CD8-positive, alpha-beta memory T cell (primary cell): ENCODE data around the gene RFC2. TPM values are rescaled to one million over a fixed set of nuclear protein-coding genes. Genes with fewer than 3 reads are reported as not detected.

Source experiments
- CTCF ChIA-PET: fragments of 350-600 bp; sonication (Branson Sonifier 250); formaldehyde crosslinking; loops from one replicate; lab custom pipeline; 2021; ENCODE audit warnings: antibody characterized with exemption; lab: Charles Lee
- POLR2A ChIA-PET: fragments of 350-600 bp; sonication (Branson Sonifier 250); formaldehyde crosslinking; loops from one replicate; lab custom pipeline; 2021; ENCODE audit warnings: antibody characterized with exemption; lab: Charles Lee
- DNase-seq, 5 donors: peaks; one replicate each; pipeline versions ENCODE4 v3.0.0 to v3.0.0-alpha.2; 2020 to 2022; ENCODE audit warnings: mixed read lengths in 1 of 5
- H3K27ac ChIP-seq: one replicate; pipeline ENCODE4 v1.7.0; 2013; ENCODE audit warnings: low read depth, mild to moderate bottlenecking, low read length, moderate library complexity
- H3K27me3 ChIP-seq: 2 replicates; pipeline ENCODE4 v1.7.0; 2013; ENCODE audit warnings: low read length, mild to moderate bottlenecking; ENCODE audit not compliant: insufficient read depth, poor library complexity, severe bottlenecking
- H3K36me3 ChIP-seq: 2 replicates; pipeline ENCODE4 v1.7.0; 2013; ENCODE audit warnings: mild to moderate bottlenecking, low read length, moderate library complexity; ENCODE audit not compliant: insufficient read depth
- H3K4me1 ChIP-seq: 2 replicates; pipeline ENCODE4 v1.7.0; 2013; ENCODE audit warnings: mild to moderate bottlenecking, low read length, moderate library complexity; ENCODE audit not compliant: insufficient read depth
- H3K4me3 ChIP-seq: 2 replicates; pipeline ENCODE4 v1.7.0; 2013; ENCODE audit warnings: mild to moderate bottlenecking, low read length
- H3K9me3 ChIP-seq: 2 replicates; pipeline ENCODE4 v1.7.0; 2013; ENCODE audit warnings: mild to moderate bottlenecking, low read length
- H3K27ac Mint-ChIP-seq, 8 donors: one replicate each; pipeline ENCODE4 v1.8.0; 2020 to 2021; ENCODE audit warnings: mixed read lengths in 8 of 8, mild to moderate bottlenecking in 6 of 8, inconsistent platforms in 3 of 8, moderate library complexity in 3 of 8
- H3K27me3 Mint-ChIP-seq, 2 donors: one replicate each; pipeline ENCODE4 v1.8.0; 2020 to 2021; ENCODE audit warnings: mixed read lengths in 2 of 2, mild to moderate bottlenecking in 1 of 2, moderate library complexity in 1 of 2
- H3K36me3 Mint-ChIP-seq, 3 donors: one replicate each; pipeline ENCODE4 v1.8.0; 2020 to 2021; ENCODE audit warnings: mixed read lengths in 3 of 3, inconsistent platforms in 1 of 3, mild to moderate bottlenecking in 1 of 3
- H3K4me1 Mint-ChIP-seq, 3 donors: one replicate each; pipeline ENCODE4 v1.8.0; 2020 to 2021; ENCODE audit warnings: mixed read lengths in 3 of 3, inconsistent platforms in 1 of 3, mild to moderate bottlenecking in 1 of 3
- H3K4me3 Mint-ChIP-seq, 7 donors: one replicate each; pipeline ENCODE4 v1.8.0; 2020 to 2021; ENCODE audit warnings: mixed read lengths in 7 of 7, mild to moderate bottlenecking in 6 of 7, moderate library complexity in 4 of 7, inconsistent platforms in 2 of 7
- H3K9me3 Mint-ChIP-seq, 5 donors: one replicate each; pipeline ENCODE4 v1.8.0; 2020 to 2022; ENCODE audit warnings: mixed read lengths in 5 of 5, mild to moderate bottlenecking in 3 of 5, moderate library complexity in 2 of 5, inconsistent platforms in 1 of 5
- polyA plus RNA-seq: library from polyadenylated mRNA; unstranded; fragments of 300-500 nt; fragmentation: Illumina TruSeq; gene quantifications from one replicate; pipeline ENCODE4 v1.2.3, GENCODE V29; 2021
- total RNA-seq, 2 experiments: library from RNA; stranded (reverse); gene quantifications; one replicate each; pipeline ENCODE4 v1.2.3, GENCODE V29; 2021

The RFC2 gene
- total and polyA plus RNA-seq, 3 experiments from 2014 or later, result 24.8 to 99.4 (median 88.9) TPM

- no peak overlapping the region for H3K4me3 ChIP-seq
- peaks cover 0 to 70% (median 3%) of the 10 kb centered on the region in 3 donors for H3K36me3 Mint-ChIP-seq
Observed at GRCh38 chr7:74181821-74182220, 72.4 kb downstream of the RFC2 start.

More at GRCh38 chr7:74181821-74182220, 72.4 kb downstream of the RFC2 start:
- ChIA-PET POLR2A (no interaction called here), CTCF (interaction anchor here (1.3 to 3.3 kb wide), 2 partner anchors 114 to 219 kb away, joined by 4 to 11 read pairs; no protein-coding TSS in a partner anchor)
- Mint-ChIP-seq H3K9me3 (no peaks in the 10 kb centered on the region), H3K27me3 (no peaks in the 10 kb centered on the region), H3K4me1 (peaks cover 76 to 96% (median 96%) of the 10 kb centered on the region in 3 donors), H3K4me3 (peak overlapping the region in 1 of 7 donors; percentile 78), H3K27ac (peak overlapping the region in 1 of 8 donors; percentile 17)
- peaks cover 3% of the 10 kb centered on the region for H3K36me3 ChIP-seq
- peaks cover 89% of the 10 kb centered on the region for H3K4me1 ChIP-seq
- H3K9me3 ChIP-seq, result no peaks in the 10 kb centered on the region
- no peak for DNase-seq
- H3K27ac ChIP-seq, result no peak overlapping the region
- H3K27me3 ChIP-seq, result no peaks in the 10 kb centered on the region

Other genes with a start within 250 kb of the RFC2 start
- not detected for gene ELN, start 226.2 kb downstream of the RFC2 start, total RNA-seq
- gene ELN, start 226.2 kb downstream of the RFC2 start, polyA plus RNA-seq, result not detected
- 10 to 100 TPM; 23.1 to 23.6 TPM for gene LIMK1, start 170.6 kb downstream of the RFC2 start, total RNA-seq
- gene LIMK1, start 170.6 kb downstream of the RFC2 start, polyA plus RNA-seq, result 10.1 TPM
- gene EIF4H, start 80.0 kb downstream of the RFC2 start, total RNA-seq, result 100 to 1,000 TPM; 346 to 349 TPM
- 207 TPM for gene EIF4H, start 80.0 kb downstream of the RFC2 start, polyA plus RNA-seq
- 1 to 10 TPM; 1.9 to 2.8 TPM for gene LAT2, start 44.4 kb downstream of the RFC2 start, total RNA-seq
- 6.5 TPM for gene LAT2, start 44.4 kb downstream of the RFC2 start, polyA plus RNA-seq
- gene CLIP2, start 35.0 kb upstream of the RFC2 start, total RNA-seq, result 1 to 10 TPM; 2.4 to 2.9 TPM
- gene CLIP2, start 35.0 kb upstream of the RFC2 start, polyA plus RNA-seq, result 0.94 TPM
- under 1 TPM; 0.42 to 0.88 TPM for gene GTF2IRD1, start 199.5 kb upstream of the RFC2 start, total RNA-seq
- gene GTF2IRD1, start 199.5 kb upstream of the RFC2 start, polyA plus RNA-seq, result not detected